ENCODE measurements around the gene MINPP1.

MINPP1 gene

GRCh38 chr10:87594181-87594580 lies 89.5 kb downstream of the MINPP1 start:
- no peaks in the 10 kb centered on the region for H3K4me1 Mint-ChIP-seq (ENCODE audit: low read depth)
- no peak for DNase-seq (ENCODE audit: low spot score)
- H3K9me3 Mint-ChIP-seq = no peaks in the 10 kb centered on the region
- H3K36me3 Mint-ChIP-seq (ENCODE audit: low read depth) = no peaks in the 10 kb centered on the region
- peaks cover 20% of the 10 kb centered on the region for H3K27me3 Mint-ChIP-seq (ENCODE audit: low read depth)
- no peak overlapping the region for H3K4me3 Mint-ChIP-seq
- no peak overlapping the region for H3K27ac Mint-ChIP-seq

GRCh38 chr10:87594864-87595263 lies 90.2 kb downstream of the MINPP1 start:
- Mint-ChIP-seq H3K36me3 (ENCODE audit: low read depth) (no peaks in the 10 kb centered on the region), H3K4me1 (ENCODE audit: low read depth) (no peaks in the 10 kb centered on the region), H3K9me3 (no peaks in the 10 kb centered on the region), H3K4me3 (no peak overlapping the region), H3K27ac (no peak overlapping the region), H3K27me3 (ENCODE audit: low read depth) (peaks cover 20% of the 10 kb centered on the region)
- no peak for DNase-seq (ENCODE audit: low spot score)

- DNase-seq (ENCODE audit: low spot score) = no peak
- no peaks in the 10 kb centered on the region for H3K36me3 Mint-ChIP-seq (ENCODE audit: low read depth)
- no peak overlapping the region for H3K4me3 Mint-ChIP-seq
- peaks cover 2% of the 10 kb centered on the region for H3K4me1 Mint-ChIP-seq (ENCODE audit: low read depth)
- H3K27ac Mint-ChIP-seq = no peak overlapping the region
- peaks cover 22% of the 10 kb centered on the region for H3K27me3 Mint-ChIP-seq (ENCODE audit: low read depth)
- no peaks in the 10 kb centered on the region for H3K9me3 Mint-ChIP-seq
Measured at GRCh38 chr10:87596351-87596750, 91.7 kb downstream of the MINPP1 start.

- H3K27ac Mint-ChIP-seq = no peak overlapping the region
- peaks cover 9% of the 10 kb centered on the region for H3K4me1 Mint-ChIP-seq (ENCODE audit: low read depth)
- DNase-seq (ENCODE audit: low spot score) = no peak
- no peak overlapping the region for H3K4me3 Mint-ChIP-seq
- no peaks in the 10 kb centered on the region for H3K36me3 Mint-ChIP-seq (ENCODE audit: low read depth)
- peaks cover 17% of the 10 kb centered on the region for H3K27me3 Mint-ChIP-seq (ENCODE audit: low read depth)
- H3K9me3 Mint-ChIP-seq = no peaks in the 10 kb centered on the region
Measured at GRCh38 chr10:87598700-87599099, 94.0 kb downstream of the MINPP1 start.

GRCh38 chr10:87600581-87600980 lies 95.9 kb downstream of the MINPP1 start:
- no peaks in the 10 kb centered on the region for H3K9me3 Mint-ChIP-seq
- H3K27me3 Mint-ChIP-seq (ENCODE audit: low read depth) = peaks cover 10% of the 10 kb centered on the region
- peaks cover 9% of the 10 kb centered on the region for H3K4me1 Mint-ChIP-seq (ENCODE audit: low read depth)
- H3K27ac Mint-ChIP-seq = no peak overlapping the region
- no peaks in the 10 kb centered on the region for H3K36me3 Mint-ChIP-seq (ENCODE audit: low read depth)
- DNase-seq (ENCODE audit: low spot score) = no peak
- no peak overlapping the region for H3K4me3 Mint-ChIP-seq

All from T-helper 2 cell treated with Interferon-gamma antibody and Interleukin-4, amounts not matched to agents 5 μg/mL and 100 μg/mL, for 36 hours (primary cell).